Left lung (tissue), 10 donors: Measurements from ENCODE around the gene PTPRN2. TPM values are rescaled to one million over a fixed set of nuclear protein-coding genes. Genes with fewer than 3 reads are reported as not detected.

Source experiments
- ATAC-seq: fragments of 200-7000 bp; cut with Tn5 transposase; one replicate; pipeline ENCODE4 v1.9.1; 2020; ENCODE audit warnings: moderate library complexity
- DNase-seq, 4 donors: peaks; one replicate each; pipeline ENCODE4 v3.0.0-alpha.2; 2013 to 2020
- H3K27ac ChIP-seq, 2 donors: fragments of 200-600 bp; sonication (generic) in 1 of 2; one replicate each; pipeline versions ENCODE4 v1.5.0 to v1.8.0; 2020 to 2021
- H3K27me3 ChIP-seq, 2 donors: fragments of 200-600 bp; sonication (generic) in 1 of 2; one replicate each; pipeline versions ENCODE4 v1.5.0 to v1.8.0; 2020 to 2021
- H3K36me3 ChIP-seq, 2 donors: fragments of 200-600 bp; sonication (generic) in 1 of 2; one replicate each; pipeline versions ENCODE4 v1.5.0 to v1.8.0; 2020 to 2021
- H3K4me1 ChIP-seq, 2 donors: fragments of 200-600 bp; one replicate each; pipeline ENCODE4 v1.8.0; 2021
- H3K4me3 ChIP-seq, 2 donors: fragments of 200-600 bp; sonication (generic) in 1 of 2; one replicate each; pipeline versions ENCODE4 v1.5.0 to v1.8.0; 2020 to 2021; ENCODE audit warnings: mild to moderate bottlenecking in 1 of 2
- H3K9me3 ChIP-seq, 2 donors: fragments of 200-600 bp; sonication (generic) in 1 of 2; one replicate each; pipeline versions ENCODE4 v1.5.0 to v1.8.0; 2020 to 2021
- intact Hi-C, 2 donors: fragments of 100-400 bp; cut with DNase I; formaldehyde crosslinking; loops; one replicate each; pipeline versions ENCODE4 v1.11.2 to v1.14.2; 2022
- polyA plus RNA-seq, 6 donors: library from polyadenylated mRNA; unstranded; fragments of 120-200 nt; gene quantifications; one replicate each; pipeline ENCODE4 v1.2.1, GENCODE V29; 2013; ENCODE audit not compliant: insufficient read length in 6 of 6
- total RNA-seq, 2 donors: library from RNA; stranded (reverse); fragmentation: NEBNext Ultra II Directional; extraction: Animal tissue kit (Norgen Biotek cat#: 25700); gene quantifications; one replicate each; pipeline ENCODE4 v1.2.1, GENCODE V29; 2021
- TF ChIP-seq, protein P1 (sequence below), 2 donors: fragments of 200-600 bp; sonication (generic) in 1 of 2; IDR thresholded peaks; one replicate each; pipeline versions ENCODE4 v1.5.0 to v1.8.0; 2021; ENCODE audit warnings: antibody characterized with exemption in 2 of 2
- donor health status: DM: no; HTN: yes; CAD: no.
- donor health status: DM: no; HTN: no; CAD: no.

The PTPRN2 gene
- total and polyA plus RNA-seq, 8 donors, result 4.0 to 7.8 (median 6.8) TPM

DNA sequence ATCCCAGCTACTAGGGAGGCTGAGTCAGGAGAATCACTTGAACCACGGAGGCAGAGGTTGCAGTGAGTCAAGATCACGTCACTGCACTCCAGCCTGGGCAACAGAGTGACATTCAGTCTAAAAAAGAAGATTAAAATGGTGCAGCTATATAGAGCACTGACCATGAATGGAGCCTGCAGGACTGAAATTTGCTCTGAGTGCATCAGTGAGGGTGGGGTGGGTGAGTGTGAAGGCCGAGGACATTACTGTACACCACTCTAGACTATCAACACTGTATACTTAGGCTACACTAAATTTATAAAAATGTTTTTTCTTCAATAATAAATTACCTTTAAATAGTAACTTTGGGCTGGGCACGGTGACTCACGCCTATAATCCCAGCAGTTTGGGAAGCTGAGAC is 294.7 kb downstream of the PTPRN2 start:
- intact Hi-C loops, result no loop called here
- H3K4me1 ChIP-seq, result no peaks in the 10 kb centered on the region
- no peaks in the 10 kb centered on the region for H3K27me3 ChIP-seq
- no peaks in the 10 kb centered on the region for H3K36me3 ChIP-seq
- DNase-seq, result no peak
- H3K9me3 ChIP-seq, result peaks cover 0 to 29% of the 10 kb centered on the region in 2 donors
- H3K27ac ChIP-seq, result no peak overlapping the region
- ATAC-seq, result no peak
- TF ChIP-seq, protein P1, sequence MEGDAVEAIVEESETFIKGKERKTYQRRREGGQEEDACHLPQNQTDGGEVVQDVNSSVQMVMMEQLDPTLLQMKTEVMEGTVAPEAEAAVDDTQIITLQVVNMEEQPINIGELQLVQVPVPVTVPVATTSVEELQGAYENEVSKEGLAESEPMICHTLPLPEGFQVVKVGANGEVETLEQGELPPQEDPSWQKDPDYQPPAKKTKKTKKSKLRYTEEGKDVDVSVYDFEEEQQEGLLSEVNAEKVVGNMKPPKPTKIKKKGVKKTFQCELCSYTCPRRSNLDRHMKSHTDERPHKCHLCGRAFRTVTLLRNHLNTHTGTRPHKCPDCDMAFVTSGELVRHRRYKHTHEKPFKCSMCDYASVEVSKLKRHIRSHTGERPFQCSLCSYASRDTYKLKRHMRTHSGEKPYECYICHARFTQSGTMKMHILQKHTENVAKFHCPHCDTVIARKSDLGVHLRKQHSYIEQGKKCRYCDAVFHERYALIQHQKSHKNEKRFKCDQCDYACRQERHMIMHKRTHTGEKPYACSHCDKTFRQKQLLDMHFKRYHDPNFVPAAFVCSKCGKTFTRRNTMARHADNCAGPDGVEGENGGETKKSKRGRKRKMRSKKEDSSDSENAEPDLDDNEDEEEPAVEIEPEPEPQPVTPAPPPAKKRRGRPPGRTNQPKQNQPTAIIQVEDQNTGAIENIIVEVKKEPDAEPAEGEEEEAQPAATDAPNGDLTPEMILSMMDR (IDR thresholded peaks at IDR 0.05), result no peak
- no peak overlapping the region for H3K4me3 ChIP-seq

DNA sequence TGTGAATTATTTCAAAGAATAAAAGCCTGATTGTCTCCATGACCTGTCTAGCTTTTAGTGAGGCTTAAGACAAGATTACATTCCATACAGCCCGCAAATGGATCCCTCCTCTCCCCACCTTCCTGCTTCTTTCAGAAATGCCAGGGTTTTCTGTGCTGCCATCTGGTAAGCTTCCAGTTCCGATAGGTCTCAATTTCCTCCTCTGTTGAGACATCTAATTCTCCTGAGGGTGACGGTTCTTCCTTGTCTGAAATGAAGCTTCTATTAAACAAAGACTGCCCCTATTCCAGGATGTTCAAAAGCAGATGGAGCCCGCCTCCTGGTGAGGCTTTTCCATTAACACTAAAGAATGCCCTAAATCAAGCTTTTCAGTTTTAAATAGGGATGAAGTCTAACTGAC is 295.6 kb downstream of the PTPRN2 start:
- H3K4me3 ChIP-seq, result no peak overlapping the region
- intact Hi-C loops, result no loop called here
- H3K27ac ChIP-seq, result no peak overlapping the region
- ATAC-seq (no peak), DNase-seq (no peak)
- TF ChIP-seq, protein P1 (IDR thresholded peaks at IDR 0.05), result no peak
- peaks cover 0 to 37% of the 10 kb centered on the region in 2 donors for H3K9me3 ChIP-seq
- no peaks in the 10 kb centered on the region for H3K4me1 ChIP-seq
- no peaks in the 10 kb centered on the region for H3K36me3 ChIP-seq
- no peaks in the 10 kb centered on the region for H3K27me3 ChIP-seq

DNA sequence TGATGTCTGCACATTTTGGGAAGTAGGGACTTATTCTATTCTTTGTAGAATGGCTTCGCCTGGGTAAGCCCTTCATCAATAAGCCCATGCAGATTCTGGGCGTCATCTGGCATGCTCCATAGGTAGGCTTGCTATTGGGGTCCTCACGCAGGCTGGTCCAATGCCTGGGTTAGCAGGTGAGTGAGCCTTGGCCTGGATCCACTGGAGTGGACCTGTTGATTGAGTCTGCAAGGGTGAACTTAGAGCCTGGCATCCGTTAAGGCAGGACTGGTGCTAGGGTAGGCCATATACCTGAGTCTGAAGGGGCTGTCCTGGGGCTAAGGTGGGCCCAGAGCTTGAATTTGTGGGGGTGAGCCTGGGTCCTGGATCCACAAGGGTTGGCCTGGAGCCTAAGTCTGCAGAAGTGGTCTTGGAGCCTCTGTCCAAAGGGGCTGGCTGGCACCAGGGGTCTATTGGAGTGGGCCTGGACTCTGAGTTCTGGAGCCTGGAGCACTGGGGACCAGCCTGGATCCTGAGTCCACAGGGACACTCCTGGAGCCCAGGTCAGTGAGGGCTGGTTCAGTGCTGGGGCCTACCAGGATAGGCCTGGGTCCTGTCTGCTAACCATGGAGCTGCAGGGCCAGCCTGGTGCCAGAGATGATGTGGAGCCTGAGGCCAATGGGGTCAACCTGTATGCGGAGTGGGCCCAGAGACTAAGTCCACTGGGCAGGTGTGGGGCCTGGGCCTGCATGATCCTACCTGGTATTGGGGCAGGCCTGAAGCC is 297.7 kb downstream of the PTPRN2 start:
- H3K27ac ChIP-seq, result no peak overlapping the region
- H3K27me3 ChIP-seq, result no peaks in the 10 kb centered on the region
- H3K4me3 ChIP-seq, result no peak overlapping the region
- H3K4me1 ChIP-seq, result no peaks in the 10 kb centered on the region
- H3K36me3 ChIP-seq, result no peaks in the 10 kb centered on the region
- peaks cover 0 to 52% of the 10 kb centered on the region in 2 donors for H3K9me3 ChIP-seq
- no peak for ATAC-seq
- TF ChIP-seq, protein P1 (IDR thresholded peaks at IDR 0.05), result no peak
- intact Hi-C loops, result no loop called here
- no peak for DNase-seq

DNA sequence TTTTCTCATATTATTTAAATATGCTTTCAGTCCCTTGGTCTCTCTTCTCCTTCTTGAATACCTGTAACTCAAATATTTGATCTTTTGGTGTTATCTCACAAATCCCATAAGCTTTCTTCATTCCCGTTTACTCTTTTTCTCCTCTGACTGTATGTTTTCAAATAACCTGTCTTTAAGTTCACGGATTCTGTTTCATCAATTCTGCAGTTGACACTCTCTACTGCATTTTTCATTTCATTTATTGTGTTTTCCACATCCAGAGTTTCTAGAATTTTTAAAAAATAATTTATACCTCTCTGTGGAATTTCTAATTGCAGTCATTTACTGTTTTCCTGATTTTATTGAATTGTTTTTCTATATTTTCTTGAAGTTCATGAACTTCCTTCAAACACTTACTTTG is 298.4 kb downstream of the PTPRN2 start:
- no peaks in the 10 kb centered on the region for H3K27me3 ChIP-seq
- DNase-seq (no peak), ATAC-seq (no peak)
- no peak overlapping the region for H3K4me3 ChIP-seq
- peaks cover 0 to 52% of the 10 kb centered on the region in 2 donors for H3K9me3 ChIP-seq
- TF ChIP-seq, protein P1 (IDR thresholded peaks at IDR 0.05), result no peak
- intact Hi-C loops, result no loop called here
- H3K27ac ChIP-seq, result no peak overlapping the region
- H3K4me1 ChIP-seq, result no peaks in the 10 kb centered on the region
- H3K36me3 ChIP-seq, result no peaks in the 10 kb centered on the region

DNA sequence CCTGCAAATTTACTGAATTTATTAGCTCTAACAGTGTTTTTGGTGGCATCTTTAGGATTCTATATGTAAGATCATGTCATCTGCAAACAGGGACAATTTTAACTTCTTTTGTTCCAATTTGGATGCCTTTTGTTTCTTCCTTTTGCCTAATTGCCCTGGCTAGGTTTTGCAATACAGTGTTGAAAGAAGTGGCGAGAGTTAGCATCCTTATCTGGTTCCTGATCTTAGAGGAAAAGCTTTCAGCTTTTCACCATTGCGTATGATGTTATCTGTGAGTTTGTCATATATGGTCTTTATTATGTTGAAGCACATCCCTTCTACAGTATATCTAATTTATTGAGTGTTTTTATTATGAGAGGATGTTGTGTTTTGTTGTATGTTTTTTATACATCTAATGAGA is 301.4 kb downstream of the PTPRN2 start:
- Histone ChIP-seq H3K4me3 (no peak overlapping the region), H3K4me1 (no peaks in the 10 kb centered on the region), H3K27ac (no peak overlapping the region), H3K9me3 (peaks cover 0 to 47% of the 10 kb centered on the region in 2 donors), H3K36me3 (no peaks in the 10 kb centered on the region), H3K27me3 (no peaks in the 10 kb centered on the region)
- no peak for DNase-seq
- intact Hi-C loops, result no loop called here
- ATAC-seq, result no peak
- TF ChIP-seq, protein P1 (IDR thresholded peaks at IDR 0.05), result no peak
